DOHH2 (cell line): ENCODE results near the gene HEATR5A.
"Not testable (repeated sequence)": the region's sequence is repeated elsewhere in the genome, so short reads cannot be mapped to it uniquely, and the experiment has no call there.

ENCODE experiments used
- CTCF ChIP-seq: fragments of 200-600 bp; sonication (generic); IDR thresholded peaks from one replicate; pipeline ENCODE4 v1.5.1; 2014; ENCODE audit warnings: antibody characterized with exemption, mild to moderate bottlenecking, low read depth, low read length; ENCODE audit not compliant: poor library complexity, severe bottlenecking
- EZH2phosphoT487 ChIP-seq: fragments of 200-600 bp; sonication (generic); IDR thresholded peaks from 2 replicates; pipeline ENCODE4 v1.6.1; 2017; ENCODE audit warnings: borderline replicate concordance, mild to moderate bottlenecking, antibody characterized with exemption, low read length, moderate library complexity, mixed read lengths

GRCh38 chr14:31329876-31330521, 90.4 kb downstream of the HEATR5A start:
- TF ChIP-seq CTCF, EZH2phosphoT487: not testable (repeated sequence)
